Activated CD8-positive, alpha-beta memory T cell treated with anti-CD3 and anti-CD28 coated beads, Interleukin-2, amount 50 U/mL, for 4 hours (primary cell): ENCODE results near the gene ITGA3.

Experiments used
- DNase-seq: peaks from one replicate; pipeline ENCODE4 v3.0.0-alpha.2; 2020

ITGA3 gene

GRCh38 chr17:50132104-50132794 is 76.3 kb downstream of the ITGA3 start:
- DNase-seq: no peak

- DNase-seq: no peak
Measured at GRCh38 chr17:50133028-50133768, 77.3 kb downstream of the ITGA3 start.

GRCh38 chr17:50133769-50134099 is 77.8 kb downstream of the ITGA3 start:
- DNase-seq: no peak

GRCh38 chr17:50134206-50135110 is 78.5 kb downstream of the ITGA3 start:
- DNase-seq: no peak

GRCh38 chr17:50135316-50136095 is 79.6 kb downstream of the ITGA3 start:
- no peak for DNase-seq

- DNase-seq: no peak
Measured at GRCh38 chr17:50136096-50136687, 80.3 kb downstream of the ITGA3 start.

- DNase-seq: no peak
Measured at GRCh38 chr17:50137042-50137441, 81.1 kb downstream of the ITGA3 start.

- no peak for DNase-seq
Measured at GRCh38 chr17:50139185-50139783, 83.4 kb downstream of the ITGA3 start.
